ENCODE results near the gene MYCN.

DNA sequence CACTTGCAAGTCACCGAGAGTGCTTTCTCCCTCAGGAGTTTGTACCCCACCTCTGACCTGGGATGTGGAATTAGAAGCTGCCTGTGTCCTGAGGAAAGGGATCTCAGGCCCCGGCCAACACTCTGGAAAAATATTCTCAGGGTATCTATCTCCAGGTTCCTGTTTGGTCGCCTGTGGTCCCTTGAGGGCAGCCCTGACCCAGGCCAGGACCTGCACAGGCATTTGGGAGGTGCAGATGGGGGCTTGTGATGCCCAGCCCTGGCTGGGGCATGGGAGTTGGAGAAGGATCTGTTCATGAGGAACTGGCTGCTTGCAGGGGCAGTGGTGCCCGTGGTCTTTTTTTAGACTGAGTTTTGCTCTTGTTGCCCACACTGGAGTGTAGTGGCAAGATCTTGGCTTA, 46.3 kb downstream of the MYCN start:
- TF ChIP-seq, protein P1, sequence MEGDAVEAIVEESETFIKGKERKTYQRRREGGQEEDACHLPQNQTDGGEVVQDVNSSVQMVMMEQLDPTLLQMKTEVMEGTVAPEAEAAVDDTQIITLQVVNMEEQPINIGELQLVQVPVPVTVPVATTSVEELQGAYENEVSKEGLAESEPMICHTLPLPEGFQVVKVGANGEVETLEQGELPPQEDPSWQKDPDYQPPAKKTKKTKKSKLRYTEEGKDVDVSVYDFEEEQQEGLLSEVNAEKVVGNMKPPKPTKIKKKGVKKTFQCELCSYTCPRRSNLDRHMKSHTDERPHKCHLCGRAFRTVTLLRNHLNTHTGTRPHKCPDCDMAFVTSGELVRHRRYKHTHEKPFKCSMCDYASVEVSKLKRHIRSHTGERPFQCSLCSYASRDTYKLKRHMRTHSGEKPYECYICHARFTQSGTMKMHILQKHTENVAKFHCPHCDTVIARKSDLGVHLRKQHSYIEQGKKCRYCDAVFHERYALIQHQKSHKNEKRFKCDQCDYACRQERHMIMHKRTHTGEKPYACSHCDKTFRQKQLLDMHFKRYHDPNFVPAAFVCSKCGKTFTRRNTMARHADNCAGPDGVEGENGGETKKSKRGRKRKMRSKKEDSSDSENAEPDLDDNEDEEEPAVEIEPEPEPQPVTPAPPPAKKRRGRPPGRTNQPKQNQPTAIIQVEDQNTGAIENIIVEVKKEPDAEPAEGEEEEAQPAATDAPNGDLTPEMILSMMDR (IDR thresholded peaks at IDR 0.05), result no peak
- TF ChIP-seq POLR2A (IDR thresholded peaks at IDR 0.05), result no peak

Measured in esophagus squamous epithelium (tissue), 4 donors.